GM23338 (cell line): ENCODE results near the gene TPT1. TPM values are rescaled to one million over a fixed set of nuclear protein-coding genes. Genes with fewer than 3 reads are reported as not detected.

Source experiments
- CREB1 ChIP-seq: fragments of 250-450 bp; sonication (Bioruptor Pico); IDR thresholded peaks from 2 replicates; pipeline ENCODE4 v1.5.0; 2020; ENCODE audit warnings: low read depth, mild to moderate bottlenecking, moderate library complexity
- EZH2phosphoT487 ChIP-seq: fragments of 200-600 bp; sonication (generic); IDR thresholded peaks from one replicate; pipeline ENCODE4 v1.8.1; 2018; ENCODE audit warnings: antibody characterized with exemption; ENCODE audit not compliant: unreplicated experiment
- JUNB ChIP-seq: IDR thresholded peaks from one replicate; pipeline ENCODE4 v1.6.1; 2016; ENCODE audit warnings: antibody characterized with exemption; ENCODE audit not compliant: unreplicated experiment
- STAT1 ChIP-seq: IDR thresholded peaks from one replicate; pipeline ENCODE4 v1.6.1; 2016; ENCODE audit warnings: antibody characterized with exemption; ENCODE audit not compliant: unreplicated experiment
- polyA plus RNA-seq: library from polyadenylated mRNA; unstranded; fragments of >200 nt; fragmentation: Nextera tagmentation; extraction: Ambion mirVana; gene quantifications from 2 replicates; pipeline ENCODE4 v1.2.1, GENCODE V29; 2016
- total RNA-seq: library from RNA; depleted of rRNA; stranded (reverse); fragments of >200 nt; shearing (Covaris generic); gene quantifications from 2 replicates; pipeline ENCODE4 v1.2.3, GENCODE V29; 2014
- TF ChIP-seq, protein P1 (sequence below): fragments of 250-450 bp; sonication (Bioruptor Pico); IDR thresholded peaks from 2 replicates; pipeline ENCODE4 v1.5.0; 2020; ENCODE audit warnings: mild to moderate bottlenecking, moderate library complexity
- TF ChIP-seq, protein P2 (sequence below): IDR thresholded peaks from 2 replicates; pipeline ENCODE4 v1.6.1; 2016; ENCODE audit warnings: antibody characterized with exemption
- TF ChIP-seq, protein P3 (sequence below): IDR thresholded peaks from one replicate; pipeline ENCODE4 v1.6.1; 2018; ENCODE audit warnings: antibody characterized with exemption; ENCODE audit not compliant: unreplicated experiment
- TF ChIP-seq, protein P4 (sequence below), 2 experiments: fragments of 200-600 bp in 1 of 2; sonication (generic) in 1 of 2; conservative IDR thresholded peaks; 2 replicates each; pipeline versions ENCODE4 v1.5.1 to v1.6.1; 2016 to 2017; ENCODE audit warnings: antibody characterized with exemption in 2 of 2, low read depth in 2 of 2, mild to moderate bottlenecking in 2 of 2, moderate library complexity in 1 of 2

TPT1 gene
- total and polyA plus RNA-seq, 2 experiments from 2014 or later = 1,385 to 2,519 TPM

DNA sequence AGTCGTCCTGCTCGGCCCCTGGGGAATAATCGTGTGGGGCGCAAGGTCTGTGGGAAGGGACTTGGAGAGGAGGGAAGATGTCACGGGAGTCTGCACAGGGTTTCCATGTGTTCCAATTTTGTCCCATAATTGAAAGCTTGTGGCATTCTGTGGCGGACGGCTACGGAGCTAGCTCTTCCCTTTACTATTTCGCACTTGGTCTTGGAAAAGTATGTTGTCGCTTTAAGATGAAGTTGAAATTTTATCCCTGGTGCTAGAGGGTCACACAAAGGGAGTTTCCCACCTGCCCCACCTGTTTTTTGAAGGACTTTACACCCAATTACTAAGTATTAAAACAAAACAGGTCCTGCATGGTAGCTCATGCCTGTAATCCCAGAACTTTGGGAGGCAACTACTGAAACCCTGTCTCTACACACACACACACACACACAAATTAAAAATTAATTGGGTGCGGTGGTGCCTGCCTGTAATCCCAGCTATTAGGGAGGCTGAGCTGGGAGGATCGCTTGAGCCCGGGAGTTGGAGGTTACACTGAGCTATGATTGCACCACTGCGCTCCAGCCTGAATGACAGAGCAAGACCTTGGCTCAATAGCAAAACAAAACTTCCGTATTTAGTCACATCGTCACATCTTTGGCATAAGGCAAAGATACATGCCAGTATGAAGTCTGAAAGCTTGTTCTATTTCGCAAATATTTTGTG, 967 bp upstream of the TPT1 start (continued):
- TF ChIP-seq, protein P1, sequence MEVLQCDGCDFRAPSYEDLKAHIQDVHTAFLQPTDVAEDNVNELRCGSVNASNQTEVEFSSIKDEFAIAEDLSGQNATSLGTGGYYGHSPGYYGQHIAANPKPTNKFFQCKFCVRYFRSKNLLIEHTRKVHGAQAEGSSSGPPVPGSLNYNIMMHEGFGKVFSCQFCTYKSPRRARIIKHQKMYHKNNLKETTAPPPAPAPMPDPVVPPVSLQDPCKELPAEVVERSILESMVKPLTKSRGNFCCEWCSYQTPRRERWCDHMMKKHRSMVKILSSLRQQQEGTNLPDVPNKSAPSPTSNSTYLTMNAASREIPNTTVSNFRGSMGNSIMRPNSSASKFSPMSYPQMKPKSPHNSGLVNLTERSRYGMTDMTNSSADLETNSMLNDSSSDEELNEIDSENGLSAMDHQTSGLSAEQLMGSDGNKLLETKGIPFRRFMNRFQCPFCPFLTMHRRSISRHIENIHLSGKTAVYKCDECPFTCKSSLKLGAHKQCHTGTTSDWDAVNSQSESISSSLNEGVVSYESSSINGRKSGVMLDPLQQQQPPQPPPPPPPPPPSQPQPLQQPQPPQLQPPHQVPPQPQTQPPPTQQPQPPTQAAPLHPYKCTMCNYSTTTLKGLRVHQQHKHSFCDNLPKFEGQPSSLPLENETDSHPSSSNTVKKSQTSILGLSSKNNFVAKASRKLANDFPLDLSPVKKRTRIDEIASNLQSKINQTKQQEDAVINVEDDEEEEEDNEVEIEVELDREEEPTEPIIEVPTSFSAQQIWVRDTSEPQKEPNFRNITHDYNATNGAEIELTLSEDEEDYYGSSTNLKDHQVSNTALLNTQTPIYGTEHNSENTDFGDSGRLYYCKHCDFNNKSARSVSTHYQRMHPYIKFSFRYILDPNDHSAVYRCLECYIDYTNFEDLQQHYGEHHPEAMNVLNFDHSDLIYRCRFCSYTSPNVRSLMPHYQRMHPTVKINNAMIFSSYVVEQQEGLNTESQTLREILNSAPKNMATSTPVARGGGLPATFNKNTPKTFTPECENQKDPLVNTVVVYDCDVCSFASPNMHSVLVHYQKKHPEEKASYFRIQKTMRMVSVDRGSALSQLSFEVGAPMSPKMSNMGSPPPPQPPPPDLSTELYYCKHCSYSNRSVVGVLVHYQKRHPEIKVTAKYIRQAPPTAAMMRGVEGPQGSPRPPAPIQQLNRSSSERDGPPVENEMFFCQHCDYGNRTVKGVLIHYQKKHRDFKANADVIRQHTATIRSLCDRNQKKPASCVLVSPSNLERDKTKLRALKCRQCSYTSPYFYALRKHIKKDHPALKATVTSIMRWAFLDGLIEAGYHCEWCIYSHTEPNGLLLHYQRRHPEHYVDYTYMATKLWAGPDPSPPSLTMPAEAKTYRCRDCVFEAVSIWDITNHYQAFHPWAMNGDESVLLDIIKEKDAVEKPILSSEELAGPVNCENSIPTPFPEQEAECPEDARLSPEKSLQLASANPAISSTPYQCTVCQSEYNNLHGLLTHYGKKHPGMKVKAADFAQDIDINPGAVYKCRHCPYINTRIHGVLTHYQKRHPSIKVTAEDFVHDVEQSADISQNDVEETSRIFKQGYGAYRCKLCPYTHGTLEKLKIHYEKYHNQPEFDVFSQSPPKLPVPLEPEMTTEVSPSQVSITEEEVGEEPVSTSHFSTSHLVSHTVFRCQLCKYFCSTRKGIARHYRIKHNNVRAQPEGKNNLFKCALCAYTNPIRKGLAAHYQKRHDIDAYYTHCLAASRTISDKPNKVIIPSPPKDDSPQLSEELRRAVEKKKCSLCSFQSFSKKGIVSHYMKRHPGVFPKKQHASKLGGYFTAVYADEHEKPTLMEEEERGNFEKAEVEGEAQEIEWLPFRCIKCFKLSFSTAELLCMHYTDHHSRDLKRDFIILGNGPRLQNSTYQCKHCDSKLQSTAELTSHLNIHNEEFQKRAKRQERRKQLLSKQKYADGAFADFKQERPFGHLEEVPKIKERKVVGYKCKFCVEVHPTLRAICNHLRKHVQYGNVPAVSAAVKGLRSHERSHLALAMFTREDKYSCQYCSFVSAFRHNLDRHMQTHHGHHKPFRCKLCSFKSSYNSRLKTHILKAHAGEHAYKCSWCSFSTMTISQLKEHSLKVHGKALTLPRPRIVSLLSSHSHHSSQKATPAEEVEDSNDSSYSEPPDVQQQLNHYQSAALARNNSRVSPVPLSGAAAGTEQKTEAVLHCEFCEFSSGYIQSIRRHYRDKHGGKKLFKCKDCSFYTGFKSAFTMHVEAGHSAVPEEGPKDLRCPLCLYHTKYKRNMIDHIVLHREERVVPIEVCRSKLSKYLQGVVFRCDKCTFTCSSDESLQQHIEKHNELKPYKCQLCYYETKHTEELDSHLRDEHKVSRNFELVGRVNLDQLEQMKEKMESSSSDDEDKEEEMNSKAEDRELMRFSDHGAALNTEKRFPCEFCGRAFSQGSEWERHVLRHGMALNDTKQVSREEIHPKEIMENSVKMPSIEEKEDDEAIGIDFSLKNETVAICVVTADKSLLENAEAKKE = no peak
- TF ChIP-seq, protein P2, sequence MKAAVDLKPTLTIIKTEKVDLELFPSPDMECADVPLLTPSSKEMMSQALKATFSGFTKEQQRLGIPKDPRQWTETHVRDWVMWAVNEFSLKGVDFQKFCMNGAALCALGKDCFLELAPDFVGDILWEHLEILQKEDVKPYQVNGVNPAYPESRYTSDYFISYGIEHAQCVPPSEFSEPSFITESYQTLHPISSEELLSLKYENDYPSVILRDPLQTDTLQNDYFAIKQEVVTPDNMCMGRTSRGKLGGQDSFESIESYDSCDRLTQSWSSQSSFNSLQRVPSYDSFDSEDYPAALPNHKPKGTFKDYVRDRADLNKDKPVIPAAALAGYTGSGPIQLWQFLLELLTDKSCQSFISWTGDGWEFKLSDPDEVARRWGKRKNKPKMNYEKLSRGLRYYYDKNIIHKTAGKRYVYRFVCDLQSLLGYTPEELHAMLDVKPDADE = no peak
- TF ChIP-seq CREB1 (CRISPR knock-in tag) (no peak), EZH2phosphoT487 (no peak), JUNB (no peak), STAT1 (no peak)
- TF ChIP-seq, protein P3, sequence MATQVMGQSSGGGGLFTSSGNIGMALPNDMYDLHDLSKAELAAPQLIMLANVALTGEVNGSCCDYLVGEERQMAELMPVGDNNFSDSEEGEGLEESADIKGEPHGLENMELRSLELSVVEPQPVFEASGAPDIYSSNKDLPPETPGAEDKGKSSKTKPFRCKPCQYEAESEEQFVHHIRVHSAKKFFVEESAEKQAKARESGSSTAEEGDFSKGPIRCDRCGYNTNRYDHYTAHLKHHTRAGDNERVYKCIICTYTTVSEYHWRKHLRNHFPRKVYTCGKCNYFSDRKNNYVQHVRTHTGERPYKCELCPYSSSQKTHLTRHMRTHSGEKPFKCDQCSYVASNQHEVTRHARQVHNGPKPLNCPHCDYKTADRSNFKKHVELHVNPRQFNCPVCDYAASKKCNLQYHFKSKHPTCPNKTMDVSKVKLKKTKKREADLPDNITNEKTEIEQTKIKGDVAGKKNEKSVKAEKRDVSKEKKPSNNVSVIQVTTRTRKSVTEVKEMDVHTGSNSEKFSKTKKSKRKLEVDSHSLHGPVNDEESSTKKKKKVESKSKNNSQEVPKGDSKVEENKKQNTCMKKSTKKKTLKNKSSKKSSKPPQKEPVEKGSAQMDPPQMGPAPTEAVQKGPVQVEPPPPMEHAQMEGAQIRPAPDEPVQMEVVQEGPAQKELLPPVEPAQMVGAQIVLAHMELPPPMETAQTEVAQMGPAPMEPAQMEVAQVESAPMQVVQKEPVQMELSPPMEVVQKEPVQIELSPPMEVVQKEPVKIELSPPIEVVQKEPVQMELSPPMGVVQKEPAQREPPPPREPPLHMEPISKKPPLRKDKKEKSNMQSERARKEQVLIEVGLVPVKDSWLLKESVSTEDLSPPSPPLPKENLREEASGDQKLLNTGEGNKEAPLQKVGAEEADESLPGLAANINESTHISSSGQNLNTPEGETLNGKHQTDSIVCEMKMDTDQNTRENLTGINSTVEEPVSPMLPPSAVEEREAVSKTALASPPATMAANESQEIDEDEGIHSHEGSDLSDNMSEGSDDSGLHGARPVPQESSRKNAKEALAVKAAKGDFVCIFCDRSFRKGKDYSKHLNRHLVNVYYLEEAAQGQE = no peak
- TF ChIP-seq, protein P4, sequence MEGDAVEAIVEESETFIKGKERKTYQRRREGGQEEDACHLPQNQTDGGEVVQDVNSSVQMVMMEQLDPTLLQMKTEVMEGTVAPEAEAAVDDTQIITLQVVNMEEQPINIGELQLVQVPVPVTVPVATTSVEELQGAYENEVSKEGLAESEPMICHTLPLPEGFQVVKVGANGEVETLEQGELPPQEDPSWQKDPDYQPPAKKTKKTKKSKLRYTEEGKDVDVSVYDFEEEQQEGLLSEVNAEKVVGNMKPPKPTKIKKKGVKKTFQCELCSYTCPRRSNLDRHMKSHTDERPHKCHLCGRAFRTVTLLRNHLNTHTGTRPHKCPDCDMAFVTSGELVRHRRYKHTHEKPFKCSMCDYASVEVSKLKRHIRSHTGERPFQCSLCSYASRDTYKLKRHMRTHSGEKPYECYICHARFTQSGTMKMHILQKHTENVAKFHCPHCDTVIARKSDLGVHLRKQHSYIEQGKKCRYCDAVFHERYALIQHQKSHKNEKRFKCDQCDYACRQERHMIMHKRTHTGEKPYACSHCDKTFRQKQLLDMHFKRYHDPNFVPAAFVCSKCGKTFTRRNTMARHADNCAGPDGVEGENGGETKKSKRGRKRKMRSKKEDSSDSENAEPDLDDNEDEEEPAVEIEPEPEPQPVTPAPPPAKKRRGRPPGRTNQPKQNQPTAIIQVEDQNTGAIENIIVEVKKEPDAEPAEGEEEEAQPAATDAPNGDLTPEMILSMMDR (conservative IDR thresholded peaks at IDR 0.05; ENCODE audit: low read depth in 2 of 2) = no peak
